Neutrophil (primary cell): Measurements from ENCODE around the gene SLC26A9.

Source experiments
- H3K27ac ChIP-seq: fragments of 200-600 bp; sonication (generic); 2 replicates; pipeline ENCODE4 v1.5.1; 2016; ENCODE audit warnings: mild to moderate bottlenecking, moderate library complexity
- H3K27me3 ChIP-seq: fragments of 200-600 bp; sonication (generic); 2 replicates; pipeline ENCODE4 v1.6.0; 2016; ENCODE audit warnings: mild to moderate bottlenecking
- H3K36me3 ChIP-seq: fragments of 200-600 bp; sonication (generic); 2 replicates; pipeline ENCODE4 v1.5.1; 2017
- H3K4me1 ChIP-seq, 2 experiments: fragments of 200-600 bp in 1 of 2; sonication (generic) in 1 of 2; 1 replicate in 1 of 2; 2 replicates in 1 of 2; pipeline versions ENCODE4 v1.5.1 to v1.6.1; 2013 to 2016; ENCODE audit warnings: low read depth in 1 of 2, low read length in 1 of 2, mild to moderate bottlenecking in 1 of 2, moderate library complexity in 1 of 2; ENCODE audit not compliant: control insufficient read depth in 1 of 2, insufficient read depth in 1 of 2
- H3K4me3 ChIP-seq, 2 experiments: fragments of 200-600 bp in 1 of 2; sonication (generic) in 1 of 2; 1 replicate in 1 of 2; 2 replicates in 1 of 2; pipeline ENCODE4 v1.5.1; 2013 to 2016; ENCODE audit warnings: low read depth in 1 of 2, low read length in 1 of 2, mild to moderate bottlenecking in 1 of 2, moderate library complexity in 1 of 2
- H3K9me3 ChIP-seq: fragments of 200-600 bp; sonication (generic); 2 replicates; pipeline ENCODE4 v1.5.1; 2016
- TF ChIP-seq, protein P1 (sequence below): fragments of 200-600 bp; sonication (generic); IDR thresholded peaks from 2 replicates; pipeline ENCODE4 v1.5.1; 2016; ENCODE audit warnings: antibody characterized with exemption

Gene SLC26A9

GRCh38 chr1:205972491-205973168 is 29.4 kb upstream of the SLC26A9 start:
- TF ChIP-seq, protein P1, sequence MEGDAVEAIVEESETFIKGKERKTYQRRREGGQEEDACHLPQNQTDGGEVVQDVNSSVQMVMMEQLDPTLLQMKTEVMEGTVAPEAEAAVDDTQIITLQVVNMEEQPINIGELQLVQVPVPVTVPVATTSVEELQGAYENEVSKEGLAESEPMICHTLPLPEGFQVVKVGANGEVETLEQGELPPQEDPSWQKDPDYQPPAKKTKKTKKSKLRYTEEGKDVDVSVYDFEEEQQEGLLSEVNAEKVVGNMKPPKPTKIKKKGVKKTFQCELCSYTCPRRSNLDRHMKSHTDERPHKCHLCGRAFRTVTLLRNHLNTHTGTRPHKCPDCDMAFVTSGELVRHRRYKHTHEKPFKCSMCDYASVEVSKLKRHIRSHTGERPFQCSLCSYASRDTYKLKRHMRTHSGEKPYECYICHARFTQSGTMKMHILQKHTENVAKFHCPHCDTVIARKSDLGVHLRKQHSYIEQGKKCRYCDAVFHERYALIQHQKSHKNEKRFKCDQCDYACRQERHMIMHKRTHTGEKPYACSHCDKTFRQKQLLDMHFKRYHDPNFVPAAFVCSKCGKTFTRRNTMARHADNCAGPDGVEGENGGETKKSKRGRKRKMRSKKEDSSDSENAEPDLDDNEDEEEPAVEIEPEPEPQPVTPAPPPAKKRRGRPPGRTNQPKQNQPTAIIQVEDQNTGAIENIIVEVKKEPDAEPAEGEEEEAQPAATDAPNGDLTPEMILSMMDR = no peak
- no peaks in the 10 kb centered on the region for H3K4me1 ChIP-seq
- no peak overlapping the region for H3K27ac ChIP-seq
- H3K4me3 ChIP-seq = no peak overlapping the region
- no peaks in the 10 kb centered on the region for H3K27me3 ChIP-seq
- H3K36me3 ChIP-seq = no peaks in the 10 kb centered on the region
- H3K9me3 ChIP-seq = no peaks in the 10 kb centered on the region

DNA sequence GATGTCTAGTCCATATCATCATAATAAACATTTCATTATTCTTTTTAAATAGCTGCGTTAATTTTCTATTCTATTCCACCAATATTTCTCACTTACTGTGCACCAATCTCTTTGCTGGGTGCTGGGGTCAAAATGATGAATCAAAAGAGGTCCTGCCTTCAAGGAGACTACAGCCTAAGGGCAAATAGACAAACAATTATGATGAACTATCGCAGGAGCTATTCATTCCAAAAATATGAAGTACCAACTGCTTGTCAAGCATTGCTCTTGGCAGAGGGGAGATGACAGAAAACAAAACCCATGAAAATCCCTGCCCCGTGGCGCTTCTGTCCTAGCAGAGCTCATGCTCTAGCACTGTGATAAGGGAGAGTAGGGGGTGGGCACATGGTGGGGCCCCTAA is 28.8 kb upstream of the SLC26A9 start:
- H3K27me3 ChIP-seq = no peaks in the 10 kb centered on the region
- H3K36me3 ChIP-seq = no peaks in the 10 kb centered on the region
- H3K9me3 ChIP-seq = no peaks in the 10 kb centered on the region
- H3K4me3 ChIP-seq = no peak overlapping the region
- TF ChIP-seq, protein P1 = no peak
- H3K4me1 ChIP-seq = no peaks in the 10 kb centered on the region
- no peak overlapping the region for H3K27ac ChIP-seq

GRCh38 chr1:205971082-205971481 is 27.8 kb upstream of the SLC26A9 start:
- H3K4me3 ChIP-seq = no peak overlapping the region

GRCh38 chr1:205970486-205970885 is 27.2 kb upstream of the SLC26A9 start:
- no peak overlapping the region for H3K4me3 ChIP-seq
- TF ChIP-seq, protein P1 = no peak

More at GRCh38 chr1:205971082-205971481, 27.8 kb upstream of the SLC26A9 start:
- Histone ChIP-seq H3K4me1 (no peaks in the 10 kb centered on the region), H3K27ac (no peak overlapping the region), H3K36me3 (no peaks in the 10 kb centered on the region), H3K27me3 (no peaks in the 10 kb centered on the region), H3K9me3 (no peaks in the 10 kb centered on the region)
- TF ChIP-seq, protein P1 = no peak

DNA sequence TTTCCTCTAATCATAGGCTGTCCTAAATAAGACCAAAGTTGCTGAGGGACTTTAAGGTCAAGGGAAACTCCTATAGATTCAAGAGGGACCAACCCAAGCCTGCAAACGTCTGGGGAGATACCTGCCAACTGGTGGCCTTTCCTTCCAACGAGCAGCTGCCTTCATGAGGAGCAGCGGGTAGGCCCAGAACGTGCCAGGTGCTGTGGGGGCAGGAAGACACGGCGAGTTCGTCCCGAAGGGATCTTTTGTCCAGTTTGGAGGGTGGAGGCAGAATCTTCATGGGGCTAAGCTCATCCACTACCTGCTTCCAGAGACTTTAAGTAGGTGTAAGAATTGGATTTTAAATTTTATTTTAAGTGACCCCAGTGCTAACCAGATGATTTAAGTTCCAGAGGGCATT is 26.0 kb upstream of the SLC26A9 start:
- TF ChIP-seq, protein P1 = no peak
- Histone ChIP-seq H3K4me1 (no peaks in the 10 kb centered on the region), H3K4me3 (no peak overlapping the region), H3K27ac (no peak overlapping the region), H3K36me3 (no peaks in the 10 kb centered on the region), H3K27me3 (no peaks in the 10 kb centered on the region), H3K9me3 (no peaks in the 10 kb centered on the region)

More at GRCh38 chr1:205970486-205970885, 27.2 kb upstream of the SLC26A9 start:
- Histone ChIP-seq H3K36me3 (no peaks in the 10 kb centered on the region), H3K4me1 (no peaks in the 10 kb centered on the region), H3K27ac (no peak overlapping the region), H3K9me3 (no peaks in the 10 kb centered on the region), H3K27me3 (no peaks in the 10 kb centered on the region)
